ENCODE data around the gene LRRC61. TPM values are rescaled to one million over a fixed set of nuclear protein-coding genes. Genes with fewer than 3 reads are reported as not detected.

The LRRC61 gene
- total RNA-seq, 6 experiments from 2014 or later, result 13.0 to 33.0 (median 19.1) TPM

- DNase-seq (no peak), ATAC-seq (no peak)
- Histone ChIP-seq H3K4me1 (peaks cover 0 to 64% (median 33%) of the 10 kb centered on the region in 4 donors), H3K9me3 (no peaks in the 10 kb centered on the region), H3K4me3 (no peak overlapping the region), H3K27ac (peak overlapping the region in 2 of 3 donors; percentile 26 to 87), H3K36me3 (peaks cover 0 to 2% (median 0%) of the 10 kb centered on the region in 4 donors), H3K27me3 (no peaks in the 10 kb centered on the region)
- WGBS (ENCODE audit: insufficient coverage, low coverage, low lambda C conversion rate, missing lambda C conversion rate), result 17% methylated on average over 1 of the region's 6 CpGs
- TF ChIP-seq POLR2A (IDR thresholded peaks at IDR 0.05) (no peak), CTCF (IDR thresholded peaks at IDR 0.05) (no peak)
- intact Hi-C loops (cut with DNase I), result no loop called here
Measured at GRCh38 chr7:150337659-150338081, 14.5 kb downstream of the LRRC61 start.

GRCh38 chr7:150338166-150338829 lies 15.1 kb downstream of the LRRC61 start:
- Histone ChIP-seq H3K27me3 (no peaks in the 10 kb centered on the region), H3K27ac (peak overlapping the region in 1 of 3 donors; percentile 87), H3K36me3 (peaks cover 0 to 2% (median 0%) of the 10 kb centered on the region in 4 donors), H3K4me1 (peaks cover 0 to 69% (median 36%) of the 10 kb centered on the region in 4 donors), H3K9me3 (no peaks in the 10 kb centered on the region), H3K4me3 (no peak overlapping the region)
- 66% methylated on average over 6 of the region's 11 CpGs for WGBS (ENCODE audit: insufficient coverage, low coverage, low lambda C conversion rate, missing lambda C conversion rate)
- DNase-seq, result no peak
- TF ChIP-seq POLR2A (IDR thresholded peaks at IDR 0.05) (no peak), CTCF (IDR thresholded peaks at IDR 0.05) (no peak)
- ATAC-seq, result no peak
- intact Hi-C loops (cut with DNase I), result no loop called here

- Histone ChIP-seq H3K4me1 (peaks cover 0 to 78% (median 35%) of the 10 kb centered on the region in 4 donors), H3K27ac (peak overlapping the region in 2 of 3 donors; percentile 87 to 95), H3K36me3 (peaks cover 0 to 2% (median 0%) of the 10 kb centered on the region in 4 donors), H3K27me3 (no peaks in the 10 kb centered on the region), H3K4me3 (peak overlapping the region; percentile 53 to 93 (median 78)), H3K9me3 (no peaks in the 10 kb centered on the region)
- DNase-seq (peak in 1 of 3 donors; percentile 45), ATAC-seq (no peak)
- TF ChIP-seq POLR2A (IDR thresholded peaks at IDR 0.05) (no peak), CTCF (IDR thresholded peaks at IDR 0.05) (no peak)
- WGBS (ENCODE audit: insufficient coverage, low coverage, low lambda C conversion rate, missing lambda C conversion rate), result 10% methylated on average over 5 of the region's 9 CpGs
- intact Hi-C loops (cut with DNase I), result no loop called here
Measured at GRCh38 chr7:150339409-150339809, 16.3 kb downstream of the LRRC61 start.

DNA sequence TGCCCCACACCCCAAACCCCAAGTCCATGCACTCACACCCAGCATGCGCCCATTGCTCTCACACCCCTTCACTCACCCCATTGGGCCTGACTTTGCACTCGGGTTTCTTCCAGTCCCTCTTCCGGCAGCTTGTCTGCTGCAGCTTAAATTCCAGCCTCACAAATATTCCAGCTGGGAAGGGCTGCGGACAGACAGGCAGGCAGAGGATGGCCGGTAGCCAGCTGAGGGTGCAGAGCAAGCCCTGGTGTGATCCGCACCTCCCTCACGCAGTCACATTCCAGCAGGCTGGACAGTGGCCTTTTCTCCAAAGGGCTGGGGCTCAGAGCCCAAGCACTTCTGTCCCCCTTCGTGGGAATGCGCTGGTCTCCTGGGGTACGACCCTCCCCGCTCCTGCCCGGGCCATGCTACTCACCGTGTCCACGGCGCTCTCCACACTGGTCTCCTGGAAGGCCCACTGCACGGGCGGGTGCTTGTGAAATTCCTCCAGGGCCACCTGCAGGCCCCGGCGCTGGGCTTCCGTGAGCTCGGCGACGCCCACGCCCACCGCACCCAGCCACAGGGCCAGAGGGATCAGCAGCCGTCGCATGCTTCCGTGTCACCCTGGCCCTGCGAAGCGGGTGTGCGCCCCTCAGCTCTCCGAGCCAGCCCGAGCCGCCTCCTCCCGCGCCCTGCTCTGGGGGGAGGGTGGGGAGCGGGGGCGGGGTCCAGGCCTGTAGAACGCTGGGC lies 17.0 kb downstream of the LRRC61 start:
- ATAC-seq (peak; percentile 22 to 51 (median 39)), DNase-seq (peak; percentile 64 to 87 (median 85))
- Histone ChIP-seq H3K27me3 (no peaks in the 10 kb centered on the region), H3K4me3 (peak overlapping the region; percentile 53 to 93 (median 78)), H3K36me3 (peaks cover 0 to 2% (median 0%) of the 10 kb centered on the region in 4 donors), H3K4me1 (peaks cover 0 to 70% (median 31%) of the 10 kb centered on the region in 4 donors), H3K27ac (peak overlapping the region; percentile 87 to 96 (median 95)), H3K9me3 (no peaks in the 10 kb centered on the region)
- 15% methylated on average over 20 of the region's 39 CpGs for WGBS (ENCODE audit: insufficient coverage, low coverage, low lambda C conversion rate, missing lambda C conversion rate)
- intact Hi-C loops (cut with DNase I), result no loop called here
- TF ChIP-seq POLR2A (IDR thresholded peaks at IDR 0.05), result no peak
- no peak for TF ChIP-seq CTCF (IDR thresholded peaks at IDR 0.05)
